ENCODE measurements around the gene PAGE4.

Gene PAGE4

DNA sequence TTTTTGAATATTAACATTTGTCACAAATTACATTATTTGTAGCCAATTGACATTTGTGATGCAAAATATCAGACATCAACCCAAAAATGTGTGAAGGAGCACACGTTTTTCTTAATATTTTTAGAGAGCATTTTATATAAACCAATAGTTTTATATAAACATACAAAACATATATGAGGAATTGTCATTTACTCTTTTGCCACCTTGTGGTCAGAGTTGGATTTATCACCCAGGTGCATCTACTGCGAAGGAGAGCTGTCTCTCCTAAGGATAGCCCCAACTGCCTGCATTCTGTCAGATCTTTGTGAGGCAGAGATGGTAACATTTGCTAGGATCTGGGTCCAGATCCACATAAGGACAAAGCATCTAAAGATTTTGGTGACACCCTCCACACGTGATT, 47.6 kb downstream of the PAGE4 start:
- no peak for DNase-seq (ENCODE audit: low read depth in 2 of 2)

DNA sequence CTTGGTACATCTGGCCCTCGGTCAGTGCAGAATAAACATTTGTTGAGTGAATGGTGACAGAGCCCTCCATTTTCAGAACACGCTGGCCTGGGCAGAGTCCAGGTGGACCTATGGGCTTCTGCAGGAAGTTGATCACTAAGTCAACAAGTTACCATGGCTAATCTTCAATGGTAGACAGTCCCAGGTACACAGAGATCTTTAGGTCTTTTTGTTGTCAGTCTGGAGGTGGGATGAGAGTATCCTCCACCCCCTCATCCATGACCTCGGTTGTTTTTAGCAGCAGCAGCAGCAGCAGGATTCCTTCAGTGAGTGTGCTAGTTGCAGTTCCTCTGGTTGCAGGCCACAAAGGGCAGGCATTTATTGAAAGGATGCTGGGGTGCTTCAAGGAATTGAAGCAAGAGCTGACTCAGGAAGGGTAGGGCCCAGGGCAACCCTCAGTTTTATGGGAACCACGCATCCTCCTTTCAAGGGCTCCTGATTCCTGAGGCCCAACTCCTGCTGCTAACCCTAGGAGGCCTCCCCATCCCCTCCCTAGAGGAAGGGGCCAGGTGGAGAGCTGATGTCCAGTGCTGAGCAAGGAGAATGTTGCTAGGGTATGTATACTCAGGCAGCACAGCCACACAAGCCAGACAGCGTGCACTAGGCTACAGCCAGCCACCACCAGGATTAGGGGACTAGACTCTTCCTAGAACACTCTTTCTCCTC, 48.4 kb downstream of the PAGE4 start:
- DNase-seq (ENCODE audit: low read depth in 2 of 2), result no peak

DNA sequence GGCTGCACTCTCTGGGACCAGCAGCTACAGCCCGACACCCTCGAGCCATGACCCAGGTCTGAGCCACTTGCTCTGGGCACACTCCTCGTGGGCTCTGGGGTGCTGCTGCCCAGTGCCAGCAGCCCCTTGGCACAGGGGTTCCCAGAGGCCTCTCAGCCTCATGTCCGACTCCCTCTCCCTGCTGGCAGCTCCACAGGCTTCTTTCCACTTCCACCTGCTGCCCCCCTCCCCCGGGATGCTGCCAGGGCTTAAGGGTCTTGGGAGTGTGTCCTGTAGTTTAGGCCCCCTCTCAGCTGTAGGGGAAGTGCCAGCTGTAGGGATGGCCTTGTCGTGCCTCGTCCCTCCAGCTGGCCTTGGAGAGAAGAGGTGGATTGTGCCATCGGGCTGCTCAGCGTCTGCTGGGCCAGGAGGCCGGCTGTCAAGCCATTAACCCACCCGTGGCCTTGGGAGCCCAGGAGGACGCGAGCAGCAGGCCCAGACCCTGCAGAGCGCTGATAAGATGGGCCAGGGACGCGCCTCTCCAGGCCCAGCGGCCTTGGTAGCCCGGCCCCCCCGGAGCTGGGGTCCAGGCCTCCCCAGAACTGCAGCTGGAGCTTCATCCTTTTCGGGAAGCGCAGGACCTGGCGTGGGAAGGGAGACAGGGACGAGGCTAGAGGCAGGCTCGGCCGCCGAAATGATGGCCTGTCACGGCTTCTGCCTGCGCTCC, 49.2 kb downstream of the PAGE4 start:
- DNase-seq (ENCODE audit: low read depth in 2 of 2), result no peak

DNA sequence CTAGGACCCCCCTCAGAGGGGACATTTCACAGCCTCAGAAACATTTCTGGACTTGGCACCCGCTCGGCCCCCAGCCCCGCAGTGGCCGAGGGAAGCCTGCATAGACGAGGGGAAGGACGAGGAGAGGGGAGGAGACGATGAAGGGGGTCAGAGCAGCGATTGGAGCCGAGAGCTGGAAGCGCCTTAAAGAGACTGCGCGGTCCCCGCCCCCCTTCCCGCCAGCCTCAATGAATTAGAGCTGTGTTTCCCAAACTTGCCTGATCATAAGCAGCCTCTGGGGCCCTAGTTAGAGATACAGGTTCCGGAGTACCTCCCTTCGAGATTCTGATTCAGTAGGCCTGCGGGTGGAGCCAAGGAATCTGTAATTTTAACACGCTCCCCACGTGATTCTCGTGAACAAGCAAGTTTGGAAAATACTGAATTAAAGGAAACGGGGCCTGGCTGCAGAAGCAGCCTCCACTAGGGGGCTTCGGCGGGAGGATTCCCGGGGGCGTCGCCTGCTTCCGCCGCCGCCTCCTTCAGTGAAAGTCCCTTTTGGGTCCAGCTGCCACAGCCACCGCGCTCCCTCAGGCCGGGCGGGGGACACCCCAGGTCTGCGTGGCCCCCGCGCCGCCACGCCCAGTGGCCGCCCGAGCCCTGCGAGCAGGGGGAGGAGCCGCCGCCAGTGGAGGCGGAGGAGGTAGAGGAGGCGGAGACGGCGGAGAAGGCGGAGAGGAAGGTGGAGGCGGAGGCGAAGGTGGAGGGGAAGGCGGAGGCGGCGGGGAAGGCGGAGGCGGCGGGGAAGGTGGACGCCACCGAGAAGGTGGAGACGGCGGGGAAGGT, 49.9 kb downstream of the PAGE4 start, which contains the start of gene USP27X:
USP27X (plus strand) TSS at position 651 of the 822 bp plus-strand sequence. CDS start 824 bp downstream, outside the sequence.
- peak; percentile 49 to 59 for DNase-seq (ENCODE audit: low read depth in 2 of 2)

DNA sequence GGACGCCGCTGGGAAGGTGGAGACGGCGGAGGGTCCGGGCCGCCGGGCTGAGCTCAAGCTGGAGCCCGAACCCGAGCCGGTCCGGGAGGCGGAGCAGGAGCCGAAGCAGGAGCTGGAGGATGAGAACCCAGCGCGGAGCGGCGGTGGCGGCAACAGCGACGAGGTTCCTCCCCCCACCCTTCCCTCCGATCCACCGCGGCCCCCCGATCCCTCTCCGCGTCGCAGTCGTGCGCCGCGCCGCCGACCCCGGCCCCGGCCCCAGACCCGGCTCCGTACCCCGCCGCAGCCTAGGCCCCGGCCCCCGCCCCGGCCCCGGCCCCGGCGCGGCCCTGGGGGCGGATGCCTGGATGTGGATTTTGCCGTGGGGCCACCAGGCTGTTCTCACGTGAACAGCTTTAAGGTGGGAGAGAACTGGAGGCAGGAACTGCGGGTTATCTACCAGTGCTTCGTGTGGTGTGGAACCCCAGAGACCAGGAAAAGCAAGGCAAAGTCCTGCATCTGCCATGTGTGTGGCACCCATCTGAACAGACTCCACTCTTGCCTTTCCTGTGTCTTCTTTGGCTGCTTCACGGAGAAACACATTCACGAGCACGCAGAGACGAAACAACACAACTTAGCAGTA, 50.7 kb downstream of the PAGE4 start:
- DNase-seq (ENCODE audit: low read depth in 2 of 2), result no peak

DNA sequence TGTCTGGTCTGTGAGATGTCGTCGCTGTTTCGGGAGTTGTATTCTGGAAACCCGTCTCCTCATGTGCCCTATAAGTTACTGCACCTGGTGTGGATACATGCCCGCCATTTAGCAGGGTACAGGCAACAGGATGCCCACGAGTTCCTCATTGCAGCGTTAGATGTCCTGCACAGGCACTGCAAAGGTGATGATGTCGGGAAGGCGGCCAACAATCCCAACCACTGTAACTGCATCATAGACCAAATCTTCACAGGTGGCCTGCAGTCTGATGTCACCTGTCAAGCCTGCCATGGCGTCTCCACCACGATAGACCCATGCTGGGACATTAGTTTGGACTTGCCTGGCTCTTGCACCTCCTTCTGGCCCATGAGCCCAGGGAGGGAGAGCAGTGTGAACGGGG, 51.6 kb downstream of the PAGE4 start:
- no peak for DNase-seq (ENCODE audit: low read depth in 2 of 2)

Data from stimulated activated CD8-positive, alpha-beta memory T cell treated with anti-CD3 and anti-CD28 coated beads, Interleukin-2, amount 100 ng/mL, for 1 hour (primary cell).